Activated effector memory CD4-positive, alpha-beta T cell treated with anti-CD3 and anti-CD28 coated beads, Interleukin-2, amount 50 U/mL, for 16 hours (primary cell): ENCODE results near the gene NDNF.

Experiments used
- DNase-seq: peaks from one replicate; pipeline ENCODE4 v3.0.0-alpha.2; 2020

The NDNF gene

DNA sequence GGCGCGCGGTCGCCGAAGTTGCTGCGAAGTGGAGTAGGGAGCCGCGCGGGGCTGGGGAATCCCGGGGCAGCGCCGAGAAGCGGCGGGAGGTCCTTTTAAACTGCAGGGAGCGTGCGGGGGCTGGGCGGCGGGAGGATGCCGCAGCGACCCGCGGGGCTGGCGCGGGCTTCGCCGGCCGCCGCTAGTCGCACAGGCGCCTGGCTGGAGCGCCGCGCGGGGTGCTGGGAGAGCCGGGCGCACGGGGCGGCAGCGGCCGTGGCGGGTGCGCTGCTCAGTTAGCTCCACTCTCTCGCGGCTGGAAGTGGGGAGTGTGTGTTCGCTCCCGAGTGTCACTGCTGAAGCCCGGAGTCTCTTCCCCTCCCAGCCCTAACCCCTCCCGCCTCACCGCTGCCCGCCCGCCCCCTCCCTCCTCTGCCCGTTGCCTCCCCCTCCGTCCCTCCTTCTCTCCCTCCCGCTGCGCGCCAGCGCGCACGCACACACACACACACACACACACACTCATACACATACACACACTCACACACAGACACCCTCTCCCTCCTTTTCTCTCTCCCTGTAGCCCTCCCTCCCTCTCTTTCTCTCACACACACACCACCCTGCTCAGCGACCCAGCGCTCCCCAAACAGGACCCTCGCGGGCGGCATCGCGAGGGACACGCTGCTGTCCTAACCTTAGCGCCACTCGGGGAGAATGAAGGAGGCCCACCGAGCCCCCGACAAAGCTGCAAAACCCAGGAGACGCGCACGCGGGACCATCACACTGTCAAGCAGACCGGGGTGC, at the start of gene NDNF:
NDNF (minus strand) TSS at position 312 of the 780 bp plus-strand sequence. CDS start 26,698 bp downstream, outside the sequence.
- DNase-seq, result peak; percentile 78

DNA sequence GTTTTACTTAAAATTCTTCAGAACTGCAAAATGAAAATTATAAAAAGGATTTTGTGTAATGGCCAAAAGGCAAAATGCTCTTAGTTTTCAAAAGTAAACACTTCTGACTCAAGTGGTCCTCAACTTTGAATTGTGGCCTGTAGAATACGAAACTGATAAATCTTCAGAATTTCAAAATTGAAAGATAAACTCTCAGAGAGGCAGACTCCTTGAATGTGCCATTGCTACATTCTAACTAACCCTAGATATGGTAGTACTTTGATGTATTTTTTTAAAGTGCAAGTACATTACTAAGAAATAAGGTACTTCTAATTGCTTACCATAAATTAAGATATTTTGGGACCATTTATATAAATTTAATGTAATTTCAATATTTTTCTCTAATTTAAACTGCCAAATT, 47.4 kb upstream of the NDNF start:
- DNase-seq, result no peak

GRCh38 chr4:121118344-121118743, 46.0 kb upstream of the NDNF start:
- DNase-seq, result no peak

- no peak for DNase-seq
These were observed 42.4 kb upstream of the NDNF start for GRCh38 chr4:121114756-121115155.

GRCh38 chr4:121112530-121112929, 40.2 kb upstream of the NDNF start:
- no peak for DNase-seq

GRCh38 chr4:121108557-121108956, 36.2 kb upstream of the NDNF start:
- no peak for DNase-seq

GRCh38 chr4:121107507-121107906, 35.2 kb upstream of the NDNF start:
- DNase-seq, result no peak

GRCh38 chr4:121100093-121100775, 27.9 kb upstream of the NDNF start:
- DNase-seq, result no peak

DNA sequence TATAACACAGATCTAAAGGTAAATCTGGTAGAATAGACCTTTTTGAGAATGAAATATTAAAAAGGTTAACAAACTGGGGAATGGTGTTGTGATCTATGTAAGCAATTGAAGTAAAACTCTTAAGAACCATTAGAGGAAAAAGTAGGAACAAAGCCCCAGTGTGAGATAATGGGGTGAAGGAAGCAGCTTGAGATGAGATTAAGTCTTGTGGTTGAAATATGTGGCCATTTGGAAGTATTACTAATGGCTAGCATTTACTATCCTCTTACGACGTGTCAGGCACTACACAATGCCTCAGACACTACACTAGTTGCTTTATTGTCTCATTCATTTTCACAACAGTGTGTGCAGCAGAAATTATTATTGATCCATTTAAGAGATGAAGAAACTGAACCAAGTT, 25.9 kb upstream of the NDNF start:
- no peak for DNase-seq

DNA sequence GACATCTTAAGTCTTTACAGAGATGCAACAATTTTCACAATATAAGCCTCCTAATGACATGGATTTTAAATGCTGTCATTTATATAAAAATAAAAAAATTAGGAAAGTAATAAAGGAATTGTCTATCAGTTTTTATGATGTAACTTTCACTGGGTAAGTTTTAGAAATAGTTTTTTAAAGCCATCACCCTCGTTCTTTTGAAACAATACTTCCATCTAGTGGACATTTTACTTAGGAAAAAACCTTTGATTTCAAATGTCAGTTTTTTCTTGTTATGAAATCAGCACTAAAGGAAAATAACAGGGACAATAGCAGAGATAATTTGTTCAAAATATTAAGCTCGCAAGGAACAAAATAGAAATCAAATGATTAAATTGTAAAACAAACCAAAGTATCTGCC, 24.3 kb upstream of the NDNF start:
- DNase-seq, result no peak

DNA sequence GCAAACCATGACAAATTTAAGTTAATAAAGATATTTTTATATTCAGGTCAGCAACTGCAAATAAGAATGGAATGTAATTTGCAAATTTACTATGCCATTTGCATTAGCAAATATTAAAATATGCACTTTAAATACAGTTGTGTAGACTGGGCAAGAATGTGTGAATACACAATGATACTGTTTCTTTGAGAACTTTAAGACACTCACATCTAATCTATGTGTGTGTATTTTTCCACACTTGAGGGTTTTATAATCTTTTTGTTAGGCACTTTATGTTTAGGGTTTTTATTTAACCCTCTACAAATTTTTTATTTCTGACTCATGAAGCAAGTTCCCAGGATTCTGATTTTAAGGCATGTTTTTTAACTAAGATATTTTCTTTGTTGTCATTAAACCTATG, 23.9 kb upstream of the NDNF start:
- DNase-seq, result no peak

- no peak for DNase-seq
These were observed 22.1 kb upstream of the NDNF start for GRCh38 chr4:121094297-121094966.

- DNase-seq, result no peak
These were observed 20.9 kb upstream of the NDNF start for GRCh38 chr4:121093261-121093660.

DNA sequence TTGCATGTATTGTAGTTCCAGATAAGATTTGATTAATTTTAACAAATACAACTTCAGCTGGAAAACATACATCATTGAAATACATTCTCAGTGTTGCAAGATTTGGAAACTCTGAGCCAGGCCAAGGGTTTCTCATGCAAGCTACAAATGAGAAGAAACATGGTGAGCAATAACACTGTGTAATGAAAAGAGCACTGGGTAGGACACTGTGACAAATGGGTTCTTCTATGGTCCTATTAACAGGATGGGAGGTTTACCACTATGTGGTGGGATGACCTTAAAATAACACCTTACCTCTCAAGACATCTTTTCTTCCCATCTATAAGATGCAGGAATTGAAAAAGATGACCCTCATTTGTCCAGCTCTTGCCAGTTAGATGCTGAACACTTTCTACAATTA, 19.6 kb upstream of the NDNF start:
- DNase-seq, result no peak

DNA sequence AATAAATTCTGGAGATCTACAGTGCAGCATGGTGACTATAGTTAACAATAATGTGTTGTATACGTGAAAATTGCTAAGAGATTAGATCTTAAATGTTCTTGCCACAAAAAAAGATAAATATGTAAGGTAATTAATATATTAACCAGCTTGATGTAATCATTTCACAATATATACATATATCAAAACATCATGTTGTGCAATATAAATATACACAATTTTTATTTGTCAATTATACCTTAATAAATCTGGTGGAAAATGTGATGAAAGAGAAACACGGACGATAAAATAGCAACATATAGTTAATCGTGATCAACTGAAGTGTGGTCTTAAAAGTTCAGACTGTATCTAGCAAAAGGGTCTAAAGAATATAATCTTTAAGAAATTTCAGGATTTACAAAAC, 16.5 kb upstream of the NDNF start:
- no peak for DNase-seq

DNA sequence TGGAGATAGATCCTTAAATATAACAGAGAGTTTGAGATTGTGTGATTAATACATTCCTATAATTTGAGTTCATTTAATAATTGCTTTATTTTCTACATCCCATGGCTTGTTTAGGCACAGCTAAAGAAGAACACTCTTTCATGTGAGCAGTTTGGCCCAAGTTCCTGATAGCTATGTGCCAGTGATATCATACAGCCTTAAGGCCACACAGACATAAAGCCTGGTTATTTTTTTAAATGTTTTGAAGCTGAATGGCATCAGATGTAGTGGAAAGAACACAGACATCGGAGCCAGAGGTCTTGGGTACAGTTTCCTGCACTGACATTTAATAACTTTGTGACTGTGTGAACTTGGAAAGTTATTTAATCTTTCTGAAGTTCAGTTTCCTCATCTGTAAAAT, 7.0 kb upstream of the NDNF start:
- DNase-seq, result no peak

DNA sequence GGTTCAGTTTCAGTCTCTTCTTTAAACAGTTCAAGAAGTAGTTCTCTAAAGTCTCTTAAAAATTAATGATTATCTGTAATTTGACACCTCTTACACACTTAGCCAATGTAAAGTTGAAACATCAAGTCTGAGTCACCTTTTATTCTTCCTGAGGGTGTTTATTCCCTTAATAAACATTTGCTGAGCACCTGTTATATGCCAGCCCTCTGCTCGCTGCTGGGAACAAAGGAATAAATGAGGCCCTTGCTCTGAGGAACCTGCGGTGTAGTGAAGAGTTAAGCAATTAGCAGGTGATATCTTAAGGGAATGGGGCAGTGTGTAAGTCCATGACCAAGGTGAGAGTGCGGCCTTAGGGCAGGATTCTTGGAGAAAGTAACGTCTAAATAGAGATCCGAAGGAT, 5.2 kb upstream of the NDNF start:
- no peak for DNase-seq

DNA sequence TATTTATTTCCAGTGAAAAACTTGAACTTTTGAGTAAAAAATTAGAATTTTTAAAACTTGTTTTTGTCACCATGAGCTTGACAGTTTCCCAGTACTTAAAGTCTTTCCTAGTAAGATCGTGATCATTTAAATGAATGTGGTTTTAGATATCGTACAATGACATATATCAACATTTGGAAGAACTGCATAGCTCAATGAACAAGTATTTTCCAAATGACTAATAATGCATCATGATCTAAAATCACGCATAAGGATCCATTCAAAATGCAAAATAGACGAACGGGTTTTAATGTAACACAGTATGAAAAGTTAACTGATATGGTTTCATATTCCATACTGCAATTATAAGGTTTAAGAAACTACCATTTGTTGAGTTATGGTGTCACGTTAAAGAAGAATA, 4.1 kb upstream of the NDNF start:
- DNase-seq, result no peak

DNA sequence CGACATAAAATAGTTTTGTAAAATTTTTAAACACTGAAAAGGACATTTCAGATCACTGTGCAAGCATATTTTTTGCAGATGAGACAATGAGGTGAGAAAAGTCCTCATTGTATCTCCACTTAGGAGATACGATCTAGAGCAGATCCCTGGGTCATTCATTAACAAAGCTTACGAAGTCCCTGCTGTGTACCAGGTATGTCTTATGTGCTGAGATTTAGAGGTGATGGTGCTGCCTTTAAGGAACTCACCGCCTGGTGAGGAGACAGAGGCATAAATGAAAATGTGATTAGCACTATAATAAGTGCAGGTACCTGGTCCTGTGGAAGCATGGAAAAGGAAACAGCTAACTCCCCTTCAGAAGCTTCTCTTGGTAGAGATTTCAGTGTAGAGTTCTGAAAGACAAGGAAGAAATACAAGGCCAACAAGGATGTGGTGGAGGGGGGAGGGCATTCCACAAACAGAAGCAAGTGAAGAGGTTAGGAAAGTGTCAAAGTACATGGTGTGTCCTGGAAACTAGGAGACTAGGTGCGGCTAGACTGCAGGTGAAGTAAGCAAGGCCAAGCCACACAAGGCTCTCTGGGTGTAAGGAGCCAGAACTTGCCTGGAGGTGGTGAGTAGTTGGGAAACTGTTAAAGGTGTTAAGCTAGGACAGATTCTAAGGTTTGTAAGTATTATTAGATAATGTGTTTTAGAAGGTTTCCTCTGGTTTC, 1.5 kb upstream of the NDNF start:
- DNase-seq, result no peak

- DNase-seq, result no peak
These were observed 685 bp upstream of the NDNF start for GRCh38 chr4:121073004-121073435.

- DNase-seq, result no peak
These were observed 603 bp downstream of the NDNF start for GRCh38 chr4:121071640-121072223.

GRCh38 chr4:121070696-121071639, 1.4 kb downstream of the NDNF start:
- DNase-seq, result peak; percentile 63
